HFF-Myc (cell line): ENCODE measurements around the gene SLC17A9.

Experiments
- DNase-seq: peaks from one replicate; pipeline ENCODE4 v3.0.0-alpha.2; 2011; ENCODE audit warnings: low read depth; ENCODE audit errors: extremely low read depth
- H3K4me3 ChIP-seq: replicated peaks from 2 replicates; pipeline ENCODE4 v1.5.1; 2011; ENCODE audit warnings: low read depth, mild to moderate bottlenecking, control low read depth, low read length
- CTCF ChIP-seq: IDR thresholded peaks from 2 replicates; pipeline ENCODE4 v1.5.1; 2012; ENCODE audit warnings: mild to moderate bottlenecking, low read depth, low read length, control low read depth; ENCODE audit errors: missing control alignments

Gene SLC17A9

GRCh38 chr20:62982124-62983075, 29.9 kb downstream of the SLC17A9 start:
- H3K4me3 ChIP-seq: no peak overlapping the region
- no peak for TF ChIP-seq CTCF
- DNase-seq: no peak

DNA sequence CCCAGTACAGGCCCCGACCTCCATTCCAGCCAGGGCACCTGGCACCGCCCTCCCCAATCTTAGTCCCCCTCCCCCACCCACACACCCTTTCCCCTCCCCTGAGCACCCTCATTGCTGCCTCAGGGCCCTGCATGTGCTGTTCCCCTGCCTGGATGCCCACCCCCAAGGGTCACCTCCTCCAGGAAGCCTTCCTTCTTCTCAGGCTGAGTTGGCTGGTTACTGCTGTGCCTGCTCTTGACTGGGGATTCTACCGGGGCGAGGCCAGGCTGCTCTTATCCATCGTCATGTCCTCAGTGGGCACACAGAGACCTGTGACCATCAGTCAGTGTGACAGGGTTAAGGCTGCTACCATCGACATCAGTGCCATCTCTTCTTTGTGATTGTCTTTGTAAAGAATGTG, 30.7 kb downstream of the SLC17A9 start:
- no peak for TF ChIP-seq CTCF
- no peak for DNase-seq

DNA sequence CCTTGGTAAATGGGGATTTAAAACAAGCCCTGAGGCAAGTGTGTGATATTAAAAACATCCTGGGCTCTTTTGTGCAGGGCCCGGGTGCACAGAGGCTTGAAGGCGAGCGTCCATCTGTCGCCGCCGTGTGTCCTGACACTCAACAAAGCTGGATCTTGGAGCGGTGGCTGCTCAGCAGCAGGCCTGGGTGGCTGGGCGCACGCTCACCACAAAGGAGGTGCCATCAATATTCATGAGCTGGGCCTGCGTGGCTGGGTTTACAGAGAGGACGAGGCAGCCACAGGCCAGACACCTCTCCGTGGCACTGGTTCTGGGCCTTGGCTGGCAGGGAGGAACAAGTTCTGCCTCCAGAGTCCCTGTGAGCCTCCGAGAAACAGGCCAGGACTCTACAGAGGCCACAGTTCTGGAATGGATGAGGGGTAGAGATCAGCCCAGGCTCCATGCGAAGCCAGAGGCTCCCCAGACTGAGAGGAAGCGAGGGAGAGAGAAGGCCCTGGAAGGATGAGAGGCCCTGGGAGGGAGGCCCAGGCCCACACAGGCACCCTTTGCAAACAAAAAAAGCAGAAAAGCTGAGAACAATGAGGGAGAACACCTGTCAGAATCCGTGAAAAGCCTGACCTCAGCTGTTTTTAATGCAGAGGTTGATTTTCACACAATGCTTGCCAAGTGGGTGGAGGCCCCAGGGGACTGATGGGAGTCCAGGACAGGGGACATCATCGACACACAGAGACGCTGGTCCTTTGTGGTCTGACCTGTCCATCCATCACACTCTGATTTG, 32.3 kb downstream of the SLC17A9 start:
- no peak overlapping the region for H3K4me3 ChIP-seq
- no peak for TF ChIP-seq CTCF
- DNase-seq: no peak

More for the DNA sequence above, 30.7 kb downstream of the SLC17A9 start:
- no peak overlapping the region for H3K4me3 ChIP-seq

DNA sequence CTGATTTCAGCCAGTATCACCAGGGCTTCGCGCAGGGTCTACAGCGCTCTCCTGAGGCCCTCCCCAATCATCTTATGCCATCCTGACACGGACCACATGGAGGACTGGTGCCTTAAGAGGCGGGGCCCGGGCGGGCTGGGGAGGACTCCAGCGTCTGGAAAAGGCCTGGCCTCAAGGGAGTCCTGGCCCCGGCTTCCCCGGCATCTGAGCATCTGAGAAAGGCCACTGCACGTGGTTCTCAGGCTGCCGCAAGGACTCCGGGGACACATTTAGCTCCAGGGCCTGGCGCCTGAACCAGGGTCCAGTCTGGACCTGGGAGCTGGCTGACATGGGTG, 32.9 kb downstream of the SLC17A9 start:
- no peak for TF ChIP-seq CTCF
- DNase-seq: no peak
- H3K4me3 ChIP-seq: no peak overlapping the region

GRCh38 chr20:62986257-62986800, 33.8 kb downstream of the SLC17A9 start:
- DNase-seq: no peak
- no peak overlapping the region for H3K4me3 ChIP-seq
- no peak for TF ChIP-seq CTCF

DNA sequence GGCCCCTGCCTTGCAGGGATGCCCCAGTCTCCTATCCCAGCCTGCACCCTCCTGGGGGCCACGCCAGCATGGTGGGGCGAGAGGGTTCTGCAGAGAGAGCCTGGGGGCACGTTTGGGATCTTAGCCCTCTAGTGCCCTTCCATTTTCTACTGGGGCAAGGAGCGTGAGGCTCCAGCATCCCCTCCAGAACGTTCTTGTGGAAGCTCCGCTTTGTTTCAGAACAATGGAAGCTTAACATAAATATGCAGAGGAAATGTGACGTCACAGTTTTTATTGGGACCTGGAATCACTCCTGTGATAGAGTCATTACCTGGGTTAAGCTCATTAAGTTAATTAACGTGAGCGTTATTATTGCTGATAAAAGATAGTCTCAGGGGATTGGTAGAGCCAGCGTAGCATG, 34.6 kb downstream of the SLC17A9 start:
- no peak for TF ChIP-seq CTCF
- DNase-seq: no peak
- H3K4me3 ChIP-seq: no peak overlapping the region
